ENCODE measurements around the gene ZNF549. TPM values are rescaled to one million over a fixed set of nuclear protein-coding genes. Genes with fewer than 3 reads are reported as not detected.

The ZNF549 gene
- total RNA-seq (ENCODE audit: low replicate concordance), result 4.1 and 9.5 TPM in 2 replicates

GRCh38 chr19:57527136-57527881, at the start of gene ZNF549:
Gene ZNF549, plus strand, starts transcription at chr19:57527356. Its CDS starts 218 bp downstream, at chr19:57527574.

GRCh38 chr19:57487477-57488298, 39.5 kb upstream of the ZNF549 start, which contains the start of gene ZNF419:
Gene ZNF419, plus strand, starts transcription at chr19:57487750. Its CDS starts 201 bp downstream, at chr19:57487951.

GRCh38 chr19:57499680-57500395, 27.3 kb upstream of the ZNF549 start, which contains the start of gene ZNF773:
Gene ZNF773, plus strand, starts transcription at chr19:57499938. Its CDS starts 143 bp downstream, at chr19:57500081.

GRCh38 chr19:57559404-57560025, 32.4 kb downstream of the ZNF549 start, which contains the start of gene ZNF550:
Gene ZNF550, minus strand, starts transcription at chr19:57559863. Its CDS starts 181 bp downstream, at chr19:57559682.

GRCh38 chr19:57578487-57579205, 51.5 kb downstream of the ZNF549 start, which contains the start of gene ZNF416:
Gene ZNF416, minus strand, starts transcription at chr19:57578911. Its CDS starts 207 bp downstream, at chr19:57578704.

GRCh38 chr19:57583521-57584416, 56.6 kb downstream of the ZNF549 start, which contains the start of gene ZIK1:
Gene ZIK1, plus strand, starts transcription at chr19:57584145. Its CDS starts 212 bp downstream, at chr19:57584357.

GRCh38 chr19:57599761-57600383, 72.7 kb downstream of the ZNF549 start, which contains the start of gene ZNF530:
Gene ZNF530, plus strand, starts transcription at chr19:57599885. Its CDS starts 4,461 bp downstream, at chr19:57604346.

Other genes with a start within 250 kb of the ZNF549 start
- 68.6 and 96.9 TPM in 2 replicates for gene ZNF460, start 246.9 kb upstream of the ZNF549 start, total RNA-seq (ENCODE audit: low replicate concordance)
- gene ZNF543, start 206.9 kb upstream of the ZNF549 start, total RNA-seq (ENCODE audit: low replicate concordance), result 6.7 and 9.3 TPM in 2 replicates
- 9.2 and 10.5 TPM in 2 replicates for gene ZNF304, start 176.1 kb upstream of the ZNF549 start, total RNA-seq (ENCODE audit: low replicate concordance)
- 10.7 and 16.0 TPM in 2 replicates for gene TRAPPC2B, start 163.8 kb upstream of the ZNF549 start, total RNA-seq (ENCODE audit: low replicate concordance)
- 4.3 and 10.6 TPM in 2 replicates for gene ZNF547, start 163.8 kb upstream of the ZNF549 start, total RNA-seq (ENCODE audit: low replicate concordance)
- gene ZNF548, start 137.5 kb upstream of the ZNF549 start, total RNA-seq (ENCODE audit: low replicate concordance), result 19.0 and 23.7 TPM in 2 replicates
- 9.1 and 18.1 TPM in 2 replicates for gene ZNF17, start 116.2 kb upstream of the ZNF549 start, total RNA-seq (ENCODE audit: low replicate concordance)
- 8.2 and 17.4 TPM in 2 replicates for gene ZNF749, start 92.0 kb upstream of the ZNF549 start, total RNA-seq (ENCODE audit: low replicate concordance)
- gene VN1R1, start 70.2 kb upstream of the ZNF549 start, total RNA-seq (ENCODE audit: low replicate concordance), result 0.23 and 0.30 TPM in 2 replicates
- 13.1 and 25.6 TPM in 2 replicates for gene ZNF772, start 49.8 kb upstream of the ZNF549 start, total RNA-seq (ENCODE audit: low replicate concordance)
- gene ZNF419, start 39.6 kb upstream of the ZNF549 start, total RNA-seq (ENCODE audit: low replicate concordance), result 8.2 and 23.2 TPM in 2 replicates
- gene ZNF773, start 27.4 kb upstream of the ZNF549 start, total RNA-seq (ENCODE audit: low replicate concordance), result 9.1 and 27.1 TPM in 2 replicates
- gene ZNF550, start 32.5 kb downstream of the ZNF549 start, total RNA-seq (ENCODE audit: low replicate concordance), result 5.0 and 10.6 TPM in 2 replicates
- 4.8 and 6.3 TPM in 2 replicates for gene ZNF416, start 51.6 kb downstream of the ZNF549 start, total RNA-seq (ENCODE audit: low replicate concordance)
- 4.6 and 11.3 TPM in 2 replicates for gene ZIK1, start 56.8 kb downstream of the ZNF549 start, total RNA-seq (ENCODE audit: low replicate concordance)
- 0.70 and 4.1 TPM in 2 replicates for gene ZNF530, start 72.5 kb downstream of the ZNF549 start, total RNA-seq (ENCODE audit: low replicate concordance)
- gene ZNF134, start 86.9 kb downstream of the ZNF549 start, total RNA-seq (ENCODE audit: low replicate concordance), result 12.3 and 25.0 TPM in 2 replicates
- 10.9 and 13.9 TPM in 2 replicates for gene ZNF211, start 105.8 kb downstream of the ZNF549 start, total RNA-seq (ENCODE audit: low replicate concordance)
- gene ZSCAN4, start 141.6 kb downstream of the ZNF549 start, total RNA-seq (ENCODE audit: low replicate concordance), result not detected in 2 replicates
- 4.0 and 7.0 TPM in 2 replicates for gene ZNF551, start 154.6 kb downstream of the ZNF549 start, total RNA-seq (ENCODE audit: low replicate concordance)
- gene ZNF154, start 181.8 kb downstream of the ZNF549 start, total RNA-seq (ENCODE audit: low replicate concordance), result 4.4 and 4.9 TPM in 2 replicates
- gene ZNF671, start 200.3 kb downstream of the ZNF549 start, total RNA-seq (ENCODE audit: low replicate concordance), result 9.6 and 11.1 TPM in 2 replicates
- 11.8 and 17.5 TPM in 2 replicates for gene ZNF776, start 219.5 kb downstream of the ZNF549 start, total RNA-seq (ENCODE audit: low replicate concordance)
- 12.6 and 15.9 TPM in 2 replicates for gene ZNF586, start 242.3 kb downstream of the ZNF549 start, total RNA-seq (ENCODE audit: low replicate concordance)

All from smooth muscle cell of the coronary artery (primary cell).